H9 (cell line): ENCODE measurements around the gene HAGHL. TPM values are rescaled to one million over a fixed set of nuclear protein-coding genes. Genes with fewer than 3 reads are reported as not detected.
A peak's percentile ranks its signal among the peaks of the same experiment; 100 is the strongest.

Source experiments
- DNase-seq: peaks from one replicate; pipeline ENCODE4 v3.0.0-alpha.2; 2017
- H2AFZ ChIP-seq: one replicate; pipeline ENCODE4 v1.6.1; 2013; ENCODE audit warnings: mild to moderate bottlenecking, low read length, control low read depth, moderate library complexity
- H2AK5ac ChIP-seq: 2 replicates; pipeline ENCODE4 v1.6.1; 2013; ENCODE audit warnings: low read length, control low read depth, mixed read lengths; ENCODE audit not compliant: insufficient read length
- H2BK120ac ChIP-seq: one replicate; pipeline ENCODE4 v1.6.1; 2013; ENCODE audit warnings: low read depth, mild to moderate bottlenecking, low read length, control low read depth, inconsistent platforms; ENCODE audit not compliant: poor library complexity, severe bottlenecking
- H2BK12ac ChIP-seq: 2 replicates; pipeline ENCODE4 v1.6.1; 2013; ENCODE audit warnings: low read length, control low read depth, mixed read lengths, low read depth; ENCODE audit not compliant: insufficient read length
- H2BK15ac ChIP-seq: 2 replicates; pipeline ENCODE4 v1.6.1; 2013; ENCODE audit warnings: low read depth, low read length, control low read depth
- H2BK20ac ChIP-seq: one replicate; pipeline ENCODE4 v1.6.1; 2013; ENCODE audit warnings: low read depth, mild to moderate bottlenecking, low read length, control low read depth, inconsistent platforms; ENCODE audit not compliant: poor library complexity, severe bottlenecking
- H2BK5ac ChIP-seq: 2 replicates; pipeline ENCODE4 v1.6.1; 2013; ENCODE audit warnings: low read length, control low read depth, mixed read lengths; ENCODE audit not compliant: insufficient read length
- H3K14ac ChIP-seq: 2 replicates; pipeline ENCODE4 v1.6.1; 2013; ENCODE audit warnings: low read length, control low read depth; ENCODE audit not compliant: insufficient read depth
- H3K18ac ChIP-seq: 2 replicates; pipeline ENCODE4 v1.6.1; 2013; ENCODE audit warnings: low read depth, mild to moderate bottlenecking, mixed read lengths, low read length, control low read depth; ENCODE audit not compliant: insufficient read length
- H3K23ac ChIP-seq: 2 replicates; pipeline ENCODE4 v1.6.1; 2013; ENCODE audit warnings: low read length, control low read depth, mixed read lengths, low read depth; ENCODE audit not compliant: insufficient read length
- H3K23me2 ChIP-seq: 2 replicates; pipeline ENCODE4 v1.6.1; 2013; ENCODE audit warnings: low read depth, mild to moderate bottlenecking, mixed read lengths, low read length, control low read depth; ENCODE audit not compliant: insufficient read length, poor library complexity, severe bottlenecking
- H3K27ac ChIP-seq: 2 replicates; pipeline ENCODE4 v1.5.1; 2013; ENCODE audit warnings: low read length, control low read depth, mixed read lengths, low read depth; ENCODE audit not compliant: insufficient read length
- H3K27me3 ChIP-seq: 2 replicates; pipeline ENCODE4 v1.6.1; 2013; ENCODE audit warnings: low read length, control low read depth, inconsistent platforms; ENCODE audit not compliant: insufficient read depth
- H3K4ac ChIP-seq: 2 replicates; pipeline ENCODE4 v1.6.1; 2013; ENCODE audit warnings: low read depth, mild to moderate bottlenecking, control low read depth, inconsistent platforms, low read length, moderate library complexity
- H3K4me1 ChIP-seq: 2 replicates; pipeline ENCODE4 v1.6.1; 2013; ENCODE audit warnings: low read length, control low read depth, inconsistent platforms; ENCODE audit not compliant: insufficient read depth
- H3K4me2 ChIP-seq: 2 replicates; pipeline ENCODE4 v1.6.1; 2013; ENCODE audit warnings: low read length, control low read depth, mixed read lengths; ENCODE audit not compliant: insufficient read length, insufficient read depth
- H3K56ac ChIP-seq: 2 replicates; pipeline ENCODE4 v1.6.1; 2013; ENCODE audit warnings: low read depth, mild to moderate bottlenecking, mixed read lengths, low read length, control low read depth; ENCODE audit not compliant: insufficient read length
- H3K79me1 ChIP-seq: 2 replicates; pipeline ENCODE4 v1.6.1; 2013; ENCODE audit warnings: low read depth, mild to moderate bottlenecking, moderate library complexity, low read length, control low read depth, inconsistent platforms; ENCODE audit not compliant: insufficient read depth, poor library complexity, severe bottlenecking
- H3K79me2 ChIP-seq: 2 replicates; pipeline ENCODE4 v1.6.1; 2013; ENCODE audit warnings: low read length, control low read depth, inconsistent platforms; ENCODE audit not compliant: insufficient read depth
- H3K9ac ChIP-seq: 2 replicates; pipeline ENCODE4 v1.6.1; 2013; ENCODE audit warnings: low read length, control low read depth, mixed read lengths; ENCODE audit not compliant: insufficient read length; ENCODE audit errors: extremely low read depth
- H3K9me3 ChIP-seq: one replicate; pipeline ENCODE4 v1.6.1; 2013; ENCODE audit warnings: low read depth, low read length, inconsistent platforms; ENCODE audit not compliant: control insufficient read depth
- H3T11ph ChIP-seq: one replicate; pipeline ENCODE4 v1.6.1; 2013; ENCODE audit warnings: mild to moderate bottlenecking, low read length, control low read depth, inconsistent platforms
- H4K20me1 ChIP-seq: one replicate; pipeline ENCODE4 v1.6.1; 2013; ENCODE audit not compliant: control insufficient read depth, insufficient read length, insufficient read depth
- H4K5ac ChIP-seq: 2 replicates; pipeline ENCODE4 v1.6.1; 2013; ENCODE audit warnings: low read depth, mild to moderate bottlenecking, mixed read lengths, low read length, control low read depth; ENCODE audit not compliant: insufficient read length
- H4K8ac ChIP-seq: replicated peaks from 2 replicates; pipeline ENCODE4 v1.6.1; 2013; ENCODE audit warnings: low read length, control low read depth, mixed read lengths, low read depth; ENCODE audit not compliant: insufficient read length
- H4K91ac ChIP-seq: 2 replicates; pipeline ENCODE4 v1.6.1; 2013; ENCODE audit warnings: low read depth, mild to moderate bottlenecking, moderate library complexity, mixed read lengths, low read length, control low read depth; ENCODE audit not compliant: insufficient read length
- H3K27ac Mint-ChIP-seq, 3 experiments: 2 replicates in 2 of 3; 3 replicates in 1 of 3; pipeline ENCODE4 v1.8.0; 2020 to 2021; ENCODE audit warnings: mixed read lengths in 3 of 3, mild to moderate bottlenecking in 1 of 3, moderate library complexity in 1 of 3
- H3K27me3 Mint-ChIP-seq: 2 replicates; pipeline ENCODE4 v1.8.0; 2021; ENCODE audit warnings: low read depth, mild to moderate bottlenecking, moderate library complexity, mixed read lengths
- H3K36me3 Mint-ChIP-seq, 3 experiments: 2 replicates in 2 of 3; 3 replicates in 1 of 3; pipeline ENCODE4 v1.8.0; 2020 to 2021; ENCODE audit warnings: low read depth in 3 of 3, mixed read lengths in 3 of 3; ENCODE audit not compliant: insufficient read depth in 1 of 3
- H3K4me1 Mint-ChIP-seq, 2 experiments: 2 replicates each; pipeline ENCODE4 v1.8.0; 2020; ENCODE audit warnings: mixed read lengths in 2 of 2
- H3K4me3 Mint-ChIP-seq, 2 experiments: 2 replicates in 1 of 2; 3 replicates in 1 of 2; pipeline ENCODE4 v1.8.0; 2020 to 2021; ENCODE audit warnings: mild to moderate bottlenecking in 2 of 2, mixed read lengths in 2 of 2, moderate library complexity in 1 of 2
- H3K9me3 Mint-ChIP-seq, 2 experiments: 2 replicates in 1 of 2; 3 replicates in 1 of 2; pipeline ENCODE4 v1.8.0; 2020; ENCODE audit warnings: mild to moderate bottlenecking in 2 of 2, mixed read lengths in 2 of 2, moderate library complexity in 1 of 2
- CTCF ChIP-seq: fragments of 200-600 bp; sonication (generic); conservative IDR thresholded peaks from 3 replicates; pipeline ENCODE4 v1.8.0; 2021; ENCODE audit warnings: antibody characterized with exemption, mild to moderate bottlenecking
- WGBS: extraction: QIAGEN DNeasy Blood & Tissue Kit; methylation state at CpG from one replicate; pipeline ENCODE4 v1.1.7; 2013; ENCODE audit warnings: missing lambda C conversion rate, low lambda C conversion rate, mixed read lengths; ENCODE audit not compliant: insufficient read length; ENCODE audit errors: extremely low coverage; 5-methylcytosine and 5-hydroxymethylcytosine counted together
- total RNA-seq: library from RNA; stranded (reverse); gene quantifications from 2 replicates; pipeline ENCODE4 v1.2.1, GENCODE V29; 2021

Gene HAGHL
- total RNA-seq, 1 experiment from 2014 or later, result 25.2 TPM

- H3K23me2 ChIP-seq, result peaks cover 11% of the 10 kb centered on the region
- H3K79me1 ChIP-seq, result no peaks in the 10 kb centered on the region
- H3K4me3 Mint-ChIP-seq, result peak overlapping the region; percentile 81 to 86
- no peak overlapping the region for H2AFZ ChIP-seq
- no peak overlapping the region for H2AK5ac ChIP-seq
- no peaks in the 10 kb centered on the region for H3K9me3 Mint-ChIP-seq
- H3K23ac ChIP-seq, result no peak overlapping the region
- no peaks in the 10 kb centered on the region for H3K27me3 ChIP-seq
- H3K79me2 ChIP-seq, result peaks cover 2% of the 10 kb centered on the region; the same call in 1 of the 2 replicates
- H2BK20ac ChIP-seq, result no peak overlapping the region
- H3K56ac ChIP-seq, result no peak overlapping the region
- H2BK5ac ChIP-seq, result no peak overlapping the region
- no peak overlapping the region for H3T11ph ChIP-seq
- H3K4me2 ChIP-seq, result peak overlapping the region; percentile 71
- H3K18ac ChIP-seq, result no peak overlapping the region
- no CpG with 5 or more reads among the region's 44 CpGs for WGBS
- H3K9ac ChIP-seq, result peak overlapping the region; percentile 14
- no peaks in the 10 kb centered on the region; the same call in 1 of the 2 replicates for H3K27me3 Mint-ChIP-seq
- no peak overlapping the region for H4K5ac ChIP-seq
- no peak overlapping the region for H3K27ac ChIP-seq
- no peaks in the 10 kb centered on the region for H3K4me1 ChIP-seq
- no peak overlapping the region for H2BK15ac ChIP-seq
- no peak overlapping the region for H4K8ac ChIP-seq
- H3K14ac ChIP-seq, result no peak overlapping the region
- TF ChIP-seq CTCF, result 0 out of 3 replicates have a peak, but pooled peaks have one; percentile 16
- no peaks in the 10 kb centered on the region for H3K9me3 ChIP-seq
- H3K4ac ChIP-seq, result no peak overlapping the region
- H2BK120ac ChIP-seq, result no peak overlapping the region
- H3K27ac Mint-ChIP-seq, result no peak overlapping the region
- H4K91ac ChIP-seq, result no peak overlapping the region
- H3K36me3 Mint-ChIP-seq, result peaks cover 14 to 33% (median 32%) of the 10 kb centered on the region in 3 experiments; a peak in 6 of 7 replicates
- H2BK12ac ChIP-seq, result no peak overlapping the region
- no peak for DNase-seq
- H4K20me1 ChIP-seq, result no peaks in the 10 kb centered on the region
- peaks cover 17 to 35% of the 10 kb centered on the region in 2 experiments for H3K4me1 Mint-ChIP-seq
These were observed 45.8 kb upstream of the HAGHL start for GRCh38 chr16:680967-681745.
